ENCODE data around the gene NEDD9. TPM values are rescaled to one million over a fixed set of nuclear protein-coding genes. Genes with fewer than 3 reads are reported as not detected.

Gene NEDD9
- total RNA-seq, 1 experiment from 2014 or later = 0.28 TPM

- Histone ChIP-seq H3K27ac (ENCODE audit: low read length) (no peak overlapping the region), H3K36me3 (ENCODE audit: control insufficient read depth, insufficient read depth, low read length) (no peaks in the 10 kb centered on the region), H3K9me3 (ENCODE audit: control insufficient read depth, insufficient read depth, low read depth, low read length) (no peaks in the 10 kb centered on the region), H3K27me3 (ENCODE audit: control insufficient read depth, insufficient read depth, low read length) (peaks cover 11% of the 10 kb centered on the region; the same call in 1 of the 2 replicates), H3K4me1 (ENCODE audit: control insufficient read depth, insufficient read depth, low read length) (no peaks in the 10 kb centered on the region), H3K4me3 (ENCODE audit: low read depth in 2 of 2, low read length in 2 of 2) (no peak overlapping the region)
- CTCF ChIA-PET = no interaction called here
- BruUV-seq (replicated peaks) = no TSS peak
- TF ChIP-seq SIN3A (IDR thresholded peaks at IDR 0.05; ENCODE audit: borderline replicate concordance, insufficient read depth, low read depth, low read length) = no peak
- TF ChIP-seq REST (IDR thresholded peaks at IDR 0.05; ENCODE audit: insufficient read depth in 1 of 2, low read depth in 2 of 2, low read length in 1 of 2) = no peak
- no peak for TF ChIP-seq TCF7L2 (IDR thresholded peaks at IDR 0.05; ENCODE audit: low read depth, low read length)
- no peak for TF ChIP-seq CTCF (IDR thresholded peaks at IDR 0.05)
- no peak for TF ChIP-seq POLR2AphosphoS5 (IDR thresholded peaks at IDR 0.05; ENCODE audit: low read depth, low read length)
- DNase-seq (ENCODE audit: low read depth, low spot score) (no peak), ATAC-seq (no peak)
- POLR2A ChIA-PET = no interaction called here
- in situ Hi-C loops (cut with HindIII; ENCODE audit: low pct_unique_long_range_greater_than_20kb, low sequenced_read_pairs) = no loop called here
- intact Hi-C loops (cut with micrococcal nuclease; ENCODE audit: unreplicated experiment) = no loop called here
These were observed 3.4 kb downstream of the NEDD9 start for GRCh38 chr6:11228935-11229654.

GRCh38 chr6:11227698-11228097 lies 4.8 kb downstream of the NEDD9 start:
- in situ Hi-C loops (cut with HindIII; ENCODE audit: low pct_unique_long_range_greater_than_20kb, low sequenced_read_pairs) (no loop called here), intact Hi-C loops (cut with micrococcal nuclease; ENCODE audit: unreplicated experiment) (no loop called here)
- H3K27ac ChIP-seq (ENCODE audit: low read length) = no peak overlapping the region
- H3K4me1 ChIP-seq (ENCODE audit: control insufficient read depth, insufficient read depth, low read length) = no peaks in the 10 kb centered on the region
- H3K36me3 ChIP-seq (ENCODE audit: control insufficient read depth, insufficient read depth, low read length) = no peaks in the 10 kb centered on the region
- ATAC-seq = no peak
- ChIA-PET CTCF (no interaction called here), POLR2A (no interaction called here)
- TF ChIP-seq SIN3A (IDR thresholded peaks at IDR 0.05; ENCODE audit: borderline replicate concordance, insufficient read depth, low read depth, low read length) (no peak), CTCF (IDR thresholded peaks at IDR 0.05) (no peak), REST (IDR thresholded peaks at IDR 0.05; ENCODE audit: insufficient read depth in 1 of 2, low read depth in 2 of 2, low read length in 1 of 2) (no peak), POLR2AphosphoS5 (IDR thresholded peaks at IDR 0.05; ENCODE audit: low read depth, low read length) (no peak), TCF7L2 (IDR thresholded peaks at IDR 0.05; ENCODE audit: low read depth, low read length) (no peak)
- no TSS peak for BruUV-seq (replicated peaks)
- no peak for DNase-seq (ENCODE audit: low read depth, low spot score)
- peaks cover 7% of the 10 kb centered on the region; the same call in 1 of the 2 replicates for H3K27me3 ChIP-seq (ENCODE audit: control insufficient read depth, insufficient read depth, low read length)
- no peak overlapping the region for H3K4me3 ChIP-seq (ENCODE audit: low read depth in 2 of 2, low read length in 2 of 2)
- H3K9me3 ChIP-seq (ENCODE audit: control insufficient read depth, insufficient read depth, low read depth, low read length) = no peaks in the 10 kb centered on the region
